Measurements from ENCODE around the gene REM2. TPM values are rescaled to one million over a fixed set of nuclear protein-coding genes. Genes with fewer than 3 reads are reported as not detected.

The REM2 gene
- total and polyA plus RNA-seq, 2 donors (not counting 1 experiment from before 2014, with no cell fraction given): 0.06 to 0.17 TPM

DNA sequence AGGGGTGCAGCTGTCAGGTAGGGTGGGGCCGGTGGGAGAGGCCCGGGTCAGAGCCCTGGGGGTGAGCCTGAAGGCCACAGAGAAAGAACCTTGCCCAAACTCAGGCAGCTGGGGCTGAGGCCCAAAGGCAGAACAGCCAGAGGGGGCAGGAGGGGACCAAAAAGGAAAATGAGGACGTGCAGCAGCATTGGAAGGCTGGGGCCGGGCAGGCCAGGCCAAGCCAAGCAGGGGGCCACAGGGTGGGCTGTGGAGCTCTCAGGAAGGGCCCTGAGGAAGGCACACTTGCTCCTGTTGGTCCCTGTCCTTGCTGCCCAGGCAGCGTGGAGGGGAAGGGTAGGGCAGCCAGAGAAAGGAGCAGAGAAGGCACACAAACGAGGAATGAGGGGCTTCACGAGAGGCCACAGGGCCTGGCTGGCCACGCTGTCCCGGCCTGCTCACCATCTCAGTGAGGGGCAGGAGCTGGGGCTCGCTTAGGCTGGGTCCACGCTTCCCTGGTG is 36.2 kb upstream of the REM2 start:
- Histone ChIP-seq H3K9ac (ENCODE audit: insufficient read depth, low read length) (peak overlapping the region; percentile 61), H3K4me3 (replicated peaks in 1 of 4; ENCODE audit: control extremely low read depth in 1 of 4, insufficient read depth in 1 of 4, low read depth in 3 of 4, low read length in 4 of 4) (no peak overlapping the region), H3K27me3 (ENCODE audit: control insufficient read depth, insufficient read depth, low read length) (no peaks in the 10 kb centered on the region), H3K79me2 (ENCODE audit: control insufficient read depth, insufficient read depth, low read length) (peaks cover 43% of the 10 kb centered on the region), H3K36me3 (ENCODE audit: control insufficient read depth, insufficient read depth, low read length) (peaks cover 45% of the 10 kb centered on the region), H4K20me1 (ENCODE audit: control insufficient read depth, extremely low read depth, insufficient read depth, low read length) (no peaks in the 10 kb centered on the region), H3K27ac (ENCODE audit: insufficient read depth, low read length) (peak overlapping the region; percentile 97), H3K4me1 (ENCODE audit: control insufficient read depth, extremely low read depth, insufficient read depth, low read length) (peaks cover 57% of the 10 kb centered on the region), H2AFZ (ENCODE audit: low read length) (no peak overlapping the region), H3K9me3 (ENCODE audit: control insufficient read depth, insufficient read depth, low read depth, low read length) (no peaks in the 10 kb centered on the region), H3K4me2 (ENCODE audit: extremely low read depth, insufficient read depth, low read length) (peak overlapping the region; percentile 32)
- TF ChIP-seq EZH2 (IDR thresholded peaks at IDR 0.05; ENCODE audit: low read length, missing control alignments): no peak
- TF ChIP-seq, protein P1, sequence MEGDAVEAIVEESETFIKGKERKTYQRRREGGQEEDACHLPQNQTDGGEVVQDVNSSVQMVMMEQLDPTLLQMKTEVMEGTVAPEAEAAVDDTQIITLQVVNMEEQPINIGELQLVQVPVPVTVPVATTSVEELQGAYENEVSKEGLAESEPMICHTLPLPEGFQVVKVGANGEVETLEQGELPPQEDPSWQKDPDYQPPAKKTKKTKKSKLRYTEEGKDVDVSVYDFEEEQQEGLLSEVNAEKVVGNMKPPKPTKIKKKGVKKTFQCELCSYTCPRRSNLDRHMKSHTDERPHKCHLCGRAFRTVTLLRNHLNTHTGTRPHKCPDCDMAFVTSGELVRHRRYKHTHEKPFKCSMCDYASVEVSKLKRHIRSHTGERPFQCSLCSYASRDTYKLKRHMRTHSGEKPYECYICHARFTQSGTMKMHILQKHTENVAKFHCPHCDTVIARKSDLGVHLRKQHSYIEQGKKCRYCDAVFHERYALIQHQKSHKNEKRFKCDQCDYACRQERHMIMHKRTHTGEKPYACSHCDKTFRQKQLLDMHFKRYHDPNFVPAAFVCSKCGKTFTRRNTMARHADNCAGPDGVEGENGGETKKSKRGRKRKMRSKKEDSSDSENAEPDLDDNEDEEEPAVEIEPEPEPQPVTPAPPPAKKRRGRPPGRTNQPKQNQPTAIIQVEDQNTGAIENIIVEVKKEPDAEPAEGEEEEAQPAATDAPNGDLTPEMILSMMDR (conservative IDR thresholded peaks at IDR 0.05 in 1 of 2, IDR thresholded peaks at IDR 0.05 in 1 of 2; ENCODE audit: low read depth in 1 of 2, low read length in 2 of 2): no peak
- no peak for DNase-seq (ENCODE audit: low read depth in 2 of 2)

DNA sequence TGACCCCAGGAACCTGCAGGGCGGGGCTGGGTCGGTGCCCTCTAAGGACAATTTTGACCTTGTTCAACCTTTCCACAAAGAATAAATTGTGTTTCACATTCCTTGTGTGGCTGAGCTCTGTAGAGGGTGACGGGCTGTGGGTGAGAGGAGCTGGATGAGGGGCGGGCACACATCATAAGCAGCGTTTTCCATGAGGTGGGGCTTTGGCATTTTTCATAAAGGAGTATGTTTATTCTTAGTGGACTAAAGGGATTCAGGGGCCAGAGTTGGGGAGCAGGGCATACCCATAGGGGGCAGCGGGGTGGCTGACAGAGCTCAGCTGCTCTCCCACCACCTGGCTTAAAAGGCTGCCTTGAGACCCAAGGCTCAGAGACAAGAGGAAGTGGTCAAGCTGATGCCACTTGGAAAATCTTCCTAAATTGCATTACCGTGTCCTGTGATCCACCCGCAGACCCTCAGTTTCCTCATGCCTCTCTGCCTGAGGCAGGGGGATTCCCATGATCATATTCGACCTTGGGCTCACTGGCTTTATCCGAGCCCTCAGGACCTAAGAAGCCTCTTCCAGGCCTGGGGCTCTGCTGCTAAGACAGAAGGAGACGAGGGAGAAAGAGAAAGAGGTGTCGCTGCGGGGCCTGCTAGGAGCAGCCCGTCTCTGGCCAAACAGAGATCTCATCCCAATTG is 35.2 kb upstream of the REM2 start:
- no peak for TF ChIP-seq EZH2 (IDR thresholded peaks at IDR 0.05; ENCODE audit: low read length, missing control alignments)
- TF ChIP-seq, protein P1 (conservative IDR thresholded peaks at IDR 0.05 in 1 of 2, IDR thresholded peaks at IDR 0.05 in 1 of 2; ENCODE audit: low read depth in 1 of 2, low read length in 2 of 2): peak in 1 of 2 donors; percentile 5
- Histone ChIP-seq H3K4me2 (ENCODE audit: extremely low read depth, insufficient read depth, low read length) (peak overlapping the region; percentile 61), H3K27ac (ENCODE audit: insufficient read depth, low read length) (peak overlapping the region; percentile 100), H3K4me3 (replicated peaks in 1 of 4; ENCODE audit: control extremely low read depth in 1 of 4, insufficient read depth in 1 of 4, low read depth in 3 of 4, low read length in 4 of 4) (peak overlapping the region in 1 of 4 experiments; percentile 21), H2AFZ (ENCODE audit: low read length) (no peak overlapping the region), H4K20me1 (ENCODE audit: control insufficient read depth, extremely low read depth, insufficient read depth, low read length) (no peaks in the 10 kb centered on the region), H3K36me3 (ENCODE audit: control insufficient read depth, insufficient read depth, low read length) (peaks cover 37% of the 10 kb centered on the region), H3K79me2 (ENCODE audit: control insufficient read depth, insufficient read depth, low read length) (peaks cover 34% of the 10 kb centered on the region), H3K4me1 (ENCODE audit: control insufficient read depth, extremely low read depth, insufficient read depth, low read length) (peaks cover 60% of the 10 kb centered on the region), H3K9me3 (ENCODE audit: control insufficient read depth, insufficient read depth, low read depth, low read length) (no peaks in the 10 kb centered on the region), H3K27me3 (ENCODE audit: control insufficient read depth, insufficient read depth, low read length) (no peaks in the 10 kb centered on the region), H3K9ac (ENCODE audit: insufficient read depth, low read length) (peak overlapping the region; percentile 56)
- peak; percentile 79 to 91 for DNase-seq (ENCODE audit: low read depth in 2 of 2)

DNA sequence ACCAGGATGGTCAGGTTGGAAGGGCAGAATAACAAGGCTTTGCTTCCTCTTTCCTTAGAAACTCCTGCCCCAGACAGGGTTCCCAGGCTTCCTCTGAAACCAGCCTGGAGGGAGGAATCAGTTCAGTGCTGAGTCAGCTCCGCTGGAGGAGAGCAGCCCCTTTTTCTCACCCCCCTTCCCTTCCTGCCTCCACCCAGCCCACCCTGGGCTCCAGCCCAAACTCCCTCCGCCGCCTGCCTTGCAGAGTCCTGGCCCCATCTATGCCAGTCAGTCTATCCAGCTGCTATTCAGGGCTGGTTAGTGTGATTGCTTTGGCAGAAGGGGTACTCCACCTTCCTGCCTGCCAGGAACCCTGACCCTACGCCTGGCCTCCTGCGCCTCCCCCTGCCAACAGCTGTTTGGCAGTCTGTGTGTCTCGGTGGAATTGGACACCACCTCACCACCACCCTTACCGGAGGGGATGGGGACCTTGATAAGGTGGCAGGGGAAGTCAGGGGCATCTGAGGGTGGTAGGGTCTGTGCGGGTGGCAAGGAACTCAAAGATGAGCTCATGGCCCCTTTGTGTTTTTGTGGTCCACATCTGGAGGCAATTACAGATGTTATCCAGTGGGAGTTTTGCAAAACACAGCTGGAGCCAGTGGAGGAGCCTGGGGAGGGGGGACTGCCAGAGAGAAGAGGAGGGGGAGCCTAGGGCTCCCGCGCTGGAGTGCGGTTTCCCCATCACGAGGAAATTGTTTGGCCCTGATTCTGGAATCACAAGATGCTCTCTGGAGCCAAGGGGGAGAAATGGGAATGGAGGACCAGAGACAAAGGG is 34.5 kb upstream of the REM2 start:
- Histone ChIP-seq H3K9me3 (ENCODE audit: control insufficient read depth, insufficient read depth, low read depth, low read length) (no peaks in the 10 kb centered on the region), H2AFZ (ENCODE audit: low read length) (no peak overlapping the region), H3K4me3 (replicated peaks in 1 of 4; ENCODE audit: control extremely low read depth in 1 of 4, insufficient read depth in 1 of 4, low read depth in 3 of 4, low read length in 4 of 4) (peak overlapping the region in 1 of 4 experiments; percentile 21), H4K20me1 (ENCODE audit: control insufficient read depth, extremely low read depth, insufficient read depth, low read length) (no peaks in the 10 kb centered on the region), H3K4me1 (ENCODE audit: control insufficient read depth, extremely low read depth, insufficient read depth, low read length) (peaks cover 64% of the 10 kb centered on the region), H3K79me2 (ENCODE audit: control insufficient read depth, insufficient read depth, low read length) (peaks cover 26% of the 10 kb centered on the region), H3K27ac (ENCODE audit: insufficient read depth, low read length) (peak overlapping the region; percentile 100), H3K9ac (ENCODE audit: insufficient read depth, low read length) (peak overlapping the region; percentile 67), H3K36me3 (ENCODE audit: control insufficient read depth, insufficient read depth, low read length) (peaks cover 29% of the 10 kb centered on the region), H3K27me3 (ENCODE audit: control insufficient read depth, insufficient read depth, low read length) (no peaks in the 10 kb centered on the region), H3K4me2 (ENCODE audit: extremely low read depth, insufficient read depth, low read length) (peak overlapping the region; percentile 61)
- no peak for TF ChIP-seq EZH2 (IDR thresholded peaks at IDR 0.05; ENCODE audit: low read length, missing control alignments)
- TF ChIP-seq, protein P1 (conservative IDR thresholded peaks at IDR 0.05 in 1 of 2, IDR thresholded peaks at IDR 0.05 in 1 of 2; ENCODE audit: low read depth in 1 of 2, low read length in 2 of 2): no peak
- DNase-seq (ENCODE audit: low read depth in 2 of 2): peak; percentile 89 to 99
